ENCODE results near the gene CD248.
A peak's percentile ranks its signal among the peaks of the same experiment; 100 is the strongest.

Gene CD248

GRCh38 chr11:66339686-66340483 is 23.0 kb upstream of the CD248 start:
- DNase-seq (ENCODE audit: low read depth), result no peak
- TF ChIP-seq CTCF (conservative IDR thresholded peaks at IDR 0.05; ENCODE audit: low read depth, low read length), result no peak
- no peak overlapping the region for H3K4me3 ChIP-seq (ENCODE audit: low read depth, low read length)

DNA sequence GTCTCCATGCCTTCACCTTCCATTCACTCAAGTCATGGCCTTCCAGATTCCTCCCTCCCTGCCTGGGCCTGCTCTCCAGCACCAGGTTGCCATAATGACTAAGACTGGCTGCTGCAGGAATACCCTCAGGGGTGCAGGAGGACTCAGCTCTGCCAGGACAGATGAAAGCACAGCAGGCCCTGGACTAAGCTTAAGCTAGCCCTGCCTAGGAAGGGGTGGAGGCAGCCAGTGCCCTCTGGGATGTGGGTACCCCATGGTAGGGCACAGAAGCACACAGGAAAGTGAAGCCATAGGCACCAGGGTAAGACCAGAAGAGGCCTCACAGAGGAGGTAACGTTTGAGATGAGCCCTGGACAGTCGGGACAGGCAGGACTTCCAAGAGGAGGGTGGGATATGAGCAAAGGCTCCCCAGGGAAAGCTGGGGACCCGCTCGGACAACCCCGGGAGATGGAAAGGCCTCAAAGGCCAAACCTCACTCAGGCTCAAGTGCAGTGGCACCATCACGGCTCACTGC is 22.4 kb upstream of the CD248 start:
- no peak for DNase-seq (ENCODE audit: low read depth)
- no peak overlapping the region for H3K4me3 ChIP-seq (ENCODE audit: low read depth, low read length)
- TF ChIP-seq CTCF (conservative IDR thresholded peaks at IDR 0.05; ENCODE audit: low read depth, low read length), result no peak

- no peak for TF ChIP-seq CTCF (conservative IDR thresholded peaks at IDR 0.05; ENCODE audit: low read depth, low read length)
- no peak overlapping the region for H3K4me3 ChIP-seq (ENCODE audit: low read depth, low read length)
- no peak for DNase-seq (ENCODE audit: low read depth)
Observed at GRCh38 chr11:66338276-66339161, 21.7 kb upstream of the CD248 start.

GRCh38 chr11:66337103-66337899 is 20.5 kb upstream of the CD248 start:
- H3K4me3 ChIP-seq (ENCODE audit: low read depth, low read length), result peak overlapping the region; percentile 18
- peak; percentile 16 for TF ChIP-seq CTCF (conservative IDR thresholded peaks at IDR 0.05; ENCODE audit: low read depth, low read length)
- peak; percentile 69 for DNase-seq (ENCODE audit: low read depth)

DNA sequence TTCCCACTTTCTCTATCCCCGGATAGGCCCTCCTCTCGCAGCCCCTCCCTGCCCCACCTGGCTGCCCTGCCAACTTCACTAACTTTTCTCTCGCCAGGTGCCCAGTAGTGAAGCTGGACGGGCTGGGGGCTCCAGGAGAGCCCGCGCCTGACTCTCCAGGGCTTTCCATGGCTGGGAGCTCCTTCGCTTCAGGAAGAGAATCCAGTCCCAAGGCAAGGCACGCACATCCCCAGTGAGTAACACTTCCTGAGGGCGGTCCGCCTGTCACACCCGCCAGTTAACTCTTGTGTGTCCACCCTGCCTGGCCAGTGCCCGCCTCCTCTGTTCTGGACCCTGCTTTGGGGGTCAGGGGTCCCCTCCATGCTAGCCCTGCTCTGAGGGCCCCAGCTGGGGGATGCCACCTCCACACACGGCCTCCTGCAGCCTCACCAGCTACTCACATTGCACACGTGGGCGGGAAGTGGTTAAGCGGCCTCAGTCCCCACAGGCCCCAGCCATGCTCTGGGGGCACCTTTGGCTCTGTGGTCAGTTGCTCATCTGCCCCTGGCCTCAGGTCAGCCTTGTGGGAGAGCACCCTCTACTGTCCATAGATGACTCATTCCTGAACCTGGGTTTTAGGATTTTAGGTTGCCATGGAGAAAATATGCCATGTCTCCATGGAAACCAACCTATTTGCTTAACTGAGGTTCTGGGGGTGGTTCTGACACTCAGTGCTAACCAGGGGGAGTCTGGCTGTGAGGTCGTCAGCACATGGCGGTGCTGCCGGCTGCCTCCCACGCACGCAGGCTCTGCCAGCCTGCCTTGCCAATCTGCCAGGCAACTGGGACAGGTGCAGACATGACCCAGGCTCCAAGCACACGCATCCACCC is 19.6 kb upstream of the CD248 start, which contains the start of gene RIN1:
TSS of gene RIN1 (minus strand) at position 201 of the 869 bp plus-strand sequence. CDS start at position 169, 32 bp downstream.
- peak; percentile 100 for DNase-seq (ENCODE audit: low read depth)
- peak; percentile 38 for TF ChIP-seq CTCF (conservative IDR thresholded peaks at IDR 0.05; ENCODE audit: low read depth, low read length)
- H3K4me3 ChIP-seq (ENCODE audit: low read depth, low read length), result peak within 1 kb of the TSS; percentile 65
